PC-9 (cell line): ENCODE measurements around the gene ELOA.

Experiments used
- CTCF ChIP-seq: fragments of 200-600 bp; sonication (generic); conservative IDR thresholded peaks from 2 replicates; pipeline ENCODE4 v1.6.1; 2017; ENCODE audit warnings: mixed run types, antibody characterized with exemption, mild to moderate bottlenecking, moderate library complexity
- EZH2 ChIP-seq: fragments of 200-600 bp; sonication (generic); IDR thresholded peaks from 2 replicates; pipeline ENCODE4 v1.8.0; 2017; ENCODE audit warnings: antibody characterized with exemption, low read depth

- TF ChIP-seq CTCF (no peak), EZH2 (no peak)
Measured at GRCh38 chr1:23772854-23773242, 29.6 kb downstream of the ELOA start.
